HUDEP-2 (cell line): ENCODE measurements around the gene DUSP8.
A peak's percentile ranks its signal among the peaks of the same experiment; 100 is the strongest.

Experiments used
- DNase-seq, 76 experiments: peaks; one replicate each; lab custom pipeline; 2025; ENCODE audit not compliant: unreplicated experiment in 76 of 76; lab: John Stamatoyannopoulos, UW

The DUSP8 gene

DNA sequence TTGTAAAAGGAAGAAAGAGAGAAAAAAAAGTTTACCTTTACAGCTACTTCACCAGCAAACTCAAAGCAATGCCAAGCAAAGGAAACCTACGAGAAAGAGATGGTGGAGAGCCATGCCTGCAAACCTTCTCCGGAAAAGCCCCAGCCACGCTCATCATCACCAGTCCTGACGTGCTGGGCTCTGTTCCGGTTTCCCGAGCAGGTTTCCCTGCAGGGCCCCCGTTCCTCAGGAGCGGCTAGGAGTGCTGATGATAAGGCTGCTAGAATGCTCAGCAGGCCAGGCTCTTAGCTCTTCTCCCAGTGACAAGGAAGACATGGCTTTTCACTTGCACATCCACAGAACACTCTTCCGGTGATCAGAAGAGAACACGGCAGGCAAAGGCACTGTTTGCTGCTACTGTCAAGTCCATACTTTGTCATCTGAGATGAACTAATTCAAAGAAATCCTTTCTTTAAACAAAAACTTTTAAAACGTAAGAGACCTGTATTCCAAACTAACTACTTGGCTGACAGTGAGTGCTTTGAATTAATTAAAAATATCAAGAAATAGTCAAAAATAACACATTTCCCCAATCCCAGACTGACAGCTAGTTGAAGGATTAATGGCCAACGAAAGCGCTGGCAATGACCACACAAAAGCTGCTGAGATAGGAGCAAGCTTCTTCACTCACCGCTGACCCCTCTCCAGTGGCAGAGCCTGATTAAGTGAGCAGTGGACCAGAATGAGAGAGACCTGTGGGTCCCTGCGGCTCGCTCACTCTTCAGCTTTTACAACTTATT lies 35.8 kb downstream of the DUSP8 start:
- no peak for DNase-seq

DNA sequence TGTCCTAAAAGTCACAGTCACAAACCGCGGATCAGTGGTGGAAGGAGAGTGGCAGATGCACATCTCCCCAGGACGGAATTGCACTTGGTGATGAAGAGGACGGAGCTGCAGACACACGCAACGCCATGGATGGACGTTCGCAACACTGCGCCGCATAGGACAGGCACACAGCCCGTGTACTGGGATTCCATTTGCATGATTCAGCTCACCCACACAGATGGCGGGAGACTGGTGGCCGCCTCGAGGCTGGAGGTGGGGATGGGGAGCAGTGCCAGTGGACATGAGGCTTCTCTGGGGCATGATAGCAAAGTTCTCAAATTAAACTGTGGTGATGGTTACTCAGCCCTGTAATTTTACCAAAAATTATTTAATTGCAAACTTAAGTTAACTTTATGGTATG lies 37.4 kb downstream of the DUSP8 start:
- no peak for DNase-seq

DNA sequence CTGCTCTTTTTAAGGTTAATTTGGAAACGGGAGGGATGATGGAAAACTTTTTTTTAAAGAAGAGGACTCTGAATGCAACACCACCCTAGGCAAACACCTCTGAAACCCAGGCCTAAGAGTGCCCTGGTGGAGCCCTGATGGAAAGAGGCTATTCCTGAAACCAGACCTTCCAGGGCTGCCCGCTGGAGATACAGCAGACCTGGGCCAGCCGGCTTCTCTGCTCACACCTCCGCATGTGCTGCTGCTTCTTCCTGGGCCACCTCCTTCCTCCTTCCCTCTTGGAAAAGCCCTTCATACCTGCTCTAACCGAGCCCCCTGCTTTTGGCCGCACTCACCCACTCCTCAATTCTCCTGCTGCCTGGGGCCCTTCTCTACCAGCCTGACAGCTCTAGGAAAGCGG lies 37.9 kb downstream of the DUSP8 start:
- no peak for DNase-seq

DNA sequence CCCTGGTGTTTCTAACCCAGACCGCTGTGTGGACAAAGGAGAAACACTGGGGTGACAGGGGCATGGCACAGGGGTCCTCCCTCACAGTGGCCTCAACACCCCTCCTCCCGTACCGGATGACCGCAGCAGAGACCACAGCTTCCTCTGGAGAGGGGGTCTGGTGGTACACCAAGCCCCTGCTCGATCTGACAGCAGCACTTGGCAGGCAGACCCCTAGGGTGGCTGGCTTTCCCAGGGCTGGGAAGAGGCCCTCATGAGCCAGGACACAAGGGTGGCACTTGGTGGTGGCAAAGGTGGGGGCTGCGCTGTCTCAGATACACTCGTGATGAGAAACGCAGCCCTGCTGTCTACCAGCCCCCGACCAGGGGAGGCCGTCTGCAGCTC lies 38.7 kb downstream of the DUSP8 start:
- DNase-seq, result no peak

DNA sequence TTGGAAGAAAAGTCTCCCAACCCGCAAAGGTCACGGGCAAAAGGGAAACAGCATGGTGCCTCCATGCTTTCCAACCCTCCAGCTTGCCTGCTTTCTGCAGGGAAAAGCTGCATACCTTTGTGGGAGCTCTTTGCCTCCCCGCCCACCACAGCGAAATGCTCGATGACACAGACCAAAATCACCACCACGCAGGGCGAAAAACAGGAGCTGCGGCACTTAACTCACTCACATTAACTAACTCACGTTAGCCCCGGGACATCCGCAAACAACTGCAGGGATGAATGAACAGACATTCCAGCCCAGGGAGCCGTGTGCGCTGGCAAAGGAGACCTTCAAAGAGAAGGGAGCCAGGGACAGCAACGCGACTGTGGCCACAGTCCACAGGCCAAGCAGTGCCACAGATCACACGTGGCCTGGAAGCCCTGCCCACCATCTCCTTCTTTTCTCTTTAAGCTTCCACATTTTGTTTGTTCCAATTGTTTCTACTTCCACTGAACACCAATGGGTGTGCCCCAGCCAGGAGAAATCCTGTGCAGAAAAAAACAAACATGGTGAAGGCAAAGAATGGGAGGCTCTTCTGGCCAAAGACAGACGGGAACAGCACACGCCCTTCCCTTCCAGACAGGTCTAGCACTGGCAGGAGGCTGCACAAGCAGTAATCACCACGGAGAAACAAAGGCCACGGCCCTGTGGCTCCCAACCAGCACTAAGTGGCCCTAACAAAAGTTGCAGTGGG lies 39.3 kb downstream of the DUSP8 start:
- DNase-seq, result no peak

DNA sequence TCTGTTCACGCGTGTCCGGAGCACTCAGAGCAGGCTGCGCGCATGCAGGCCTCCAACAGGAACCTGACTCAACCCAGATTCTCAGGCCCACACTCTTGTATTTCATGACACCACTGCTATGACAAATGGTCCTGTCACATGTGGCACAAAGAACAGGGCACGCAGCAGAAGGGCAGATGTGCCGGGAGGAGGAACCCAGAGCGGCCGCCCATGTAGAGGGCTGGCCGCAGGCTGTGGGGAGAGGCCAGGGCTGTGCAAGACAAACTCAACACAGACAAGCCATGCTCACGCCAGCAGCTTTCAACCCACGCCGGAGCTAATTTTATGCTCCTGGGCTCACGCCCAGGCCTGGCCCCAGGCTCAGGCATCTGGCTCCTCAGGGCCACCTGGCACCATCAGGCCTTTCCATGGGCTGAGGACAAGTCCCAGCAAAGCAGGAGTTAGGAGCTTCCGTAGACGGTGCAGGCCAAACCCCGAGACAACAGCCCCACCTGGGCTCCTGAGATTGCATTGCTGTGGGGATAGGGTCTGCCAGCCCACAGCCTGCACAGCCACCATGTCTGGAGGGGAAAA lies 40.0 kb downstream of the DUSP8 start:
- no peak for DNase-seq

DNA sequence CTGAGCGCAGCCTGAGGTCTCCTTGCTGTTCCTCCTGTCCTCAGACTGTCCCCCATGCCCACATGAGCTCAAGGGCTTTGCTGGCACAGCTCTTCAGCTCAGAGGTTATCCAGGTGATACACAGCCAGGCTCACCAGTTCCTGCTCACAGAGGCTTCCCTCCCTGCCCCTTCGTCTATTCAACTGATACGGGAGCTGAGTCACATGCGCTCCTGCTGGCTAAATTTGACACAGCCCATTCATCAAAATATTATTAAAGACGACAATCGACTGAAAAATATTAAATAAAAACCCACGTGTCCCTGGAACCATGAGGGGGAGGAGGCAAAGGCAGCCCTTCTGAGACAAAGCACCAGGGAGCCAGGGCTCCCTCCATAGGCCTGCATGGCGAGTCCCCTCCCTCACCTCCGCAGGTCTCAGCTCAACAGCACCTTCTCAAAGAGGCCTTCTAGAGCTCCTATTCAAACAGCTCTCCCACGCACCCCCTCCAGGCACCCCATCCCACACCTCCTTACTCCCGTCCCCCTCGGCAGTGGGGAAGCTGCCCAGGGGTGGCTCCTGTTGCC lies 40.5 kb downstream of the DUSP8 start:
- no peak for DNase-seq

DNA sequence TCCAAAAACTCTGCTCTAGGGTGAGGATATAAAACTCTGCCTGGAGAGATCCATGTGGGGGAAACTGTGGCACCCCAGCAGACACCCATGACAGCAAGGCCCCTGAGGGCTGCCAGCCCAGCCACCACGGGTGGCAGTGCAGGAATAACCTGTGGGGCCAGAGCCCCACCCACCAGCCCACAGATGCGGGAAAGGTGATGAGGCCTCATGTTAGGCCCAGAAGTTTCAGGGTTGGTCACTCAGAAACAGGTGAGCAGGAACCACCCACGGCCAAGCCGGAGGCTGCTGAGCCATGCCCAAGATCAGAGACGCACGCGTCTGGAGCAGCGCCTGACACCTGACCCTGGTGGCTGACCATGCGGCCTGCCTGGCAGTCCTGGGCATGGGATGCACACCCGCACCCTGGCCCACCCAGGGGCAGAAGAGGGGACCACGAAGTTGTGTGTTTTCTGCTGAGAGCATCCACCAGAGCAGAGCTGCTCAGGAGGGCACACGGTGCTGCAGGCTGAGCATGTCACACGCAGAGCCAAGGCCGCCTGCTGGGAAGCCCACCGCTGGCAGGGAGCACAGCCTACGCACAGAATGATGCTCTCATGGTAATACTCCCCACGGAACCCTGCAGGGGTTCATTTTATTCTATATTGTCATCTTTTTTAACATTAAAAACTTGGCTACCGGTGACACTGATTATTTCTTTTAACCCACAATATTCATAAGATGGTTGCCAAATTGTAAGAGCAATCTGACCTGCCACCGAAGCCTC lies 41.2 kb downstream of the DUSP8 start:
- no peak for DNase-seq

DNA sequence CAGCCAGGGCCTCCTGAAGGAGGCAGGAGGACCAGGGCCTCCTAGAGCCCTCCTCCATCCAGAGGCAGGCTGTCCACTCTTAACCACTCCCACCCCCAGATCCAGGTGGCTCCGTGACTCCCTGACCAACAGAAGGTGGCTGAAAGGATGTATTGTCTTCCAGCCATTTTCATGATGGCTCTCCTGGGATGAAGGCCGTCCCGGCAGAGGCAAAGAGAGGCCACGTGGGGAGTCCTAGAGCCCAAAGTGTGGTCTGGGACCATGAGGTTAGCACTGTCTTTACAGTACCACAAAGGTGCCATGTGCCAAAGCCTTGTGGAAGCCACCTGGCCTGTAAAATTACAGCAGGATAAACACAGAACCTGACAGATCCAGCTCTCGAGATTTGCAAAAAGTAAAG lies 42.3 kb downstream of the DUSP8 start:
- DNase-seq, result no peak

DNA sequence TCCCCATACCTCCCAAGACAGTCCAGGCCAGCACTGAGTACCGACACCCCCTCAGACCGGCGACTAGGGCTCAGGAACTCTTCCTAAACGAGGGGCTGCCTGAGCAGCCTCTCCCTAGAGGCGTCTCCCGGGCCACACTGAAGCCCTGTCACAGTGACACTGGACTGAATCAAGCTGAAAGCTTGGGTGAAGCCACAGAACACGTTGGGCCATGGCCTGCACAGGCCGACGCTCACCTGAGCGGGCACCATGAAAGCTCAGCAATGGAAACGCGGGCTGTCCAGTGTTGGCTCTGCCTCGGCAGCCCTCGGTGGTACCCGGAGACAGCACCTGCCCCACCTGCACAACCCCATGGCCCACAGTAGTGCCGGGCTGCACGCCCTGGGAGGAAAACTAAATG lies 42.8 kb downstream of the DUSP8 start:
- DNase-seq, result no peak

DNA sequence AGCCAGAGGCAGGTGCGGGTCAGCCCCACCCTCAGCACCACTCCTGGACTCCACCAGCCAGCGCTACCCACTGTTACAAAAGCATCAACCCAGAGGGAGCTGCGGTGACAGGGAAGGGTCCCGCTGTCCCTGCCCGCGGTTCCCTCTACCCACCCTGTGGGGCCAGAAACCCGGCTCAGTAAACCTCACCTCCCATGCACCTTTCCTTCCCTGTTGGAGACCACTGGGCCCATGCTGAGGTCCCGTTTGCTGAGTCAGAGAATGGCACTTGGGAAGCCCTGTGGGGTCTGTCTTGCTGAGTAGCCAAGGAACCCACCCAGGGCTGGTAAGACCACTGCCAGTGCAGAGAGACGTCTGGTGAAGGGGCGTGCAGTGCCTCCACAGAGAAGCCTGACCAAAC lies 43.4 kb downstream of the DUSP8 start:
- no peak for DNase-seq

DNA sequence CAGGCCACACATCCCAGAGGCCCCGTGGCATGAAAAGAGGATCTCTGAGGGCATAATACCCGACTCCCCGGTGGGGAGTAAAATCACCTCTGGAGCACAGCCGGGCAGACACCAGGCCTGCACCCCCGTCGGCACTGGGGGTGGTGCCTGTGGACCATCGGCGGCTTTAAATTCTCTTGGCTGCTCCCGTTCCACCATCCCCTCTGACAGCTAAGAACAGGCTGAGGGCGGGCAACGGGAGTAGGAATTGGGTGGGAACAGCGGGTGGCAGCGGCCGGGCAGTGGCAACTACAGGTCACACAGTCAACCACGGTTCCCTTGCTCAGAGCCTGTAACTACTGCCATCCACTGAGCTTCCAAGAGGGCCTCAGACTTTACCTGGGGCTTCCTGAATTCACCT lies 45.3 kb downstream of the DUSP8 start:
- DNase-seq, result no peak

DNA sequence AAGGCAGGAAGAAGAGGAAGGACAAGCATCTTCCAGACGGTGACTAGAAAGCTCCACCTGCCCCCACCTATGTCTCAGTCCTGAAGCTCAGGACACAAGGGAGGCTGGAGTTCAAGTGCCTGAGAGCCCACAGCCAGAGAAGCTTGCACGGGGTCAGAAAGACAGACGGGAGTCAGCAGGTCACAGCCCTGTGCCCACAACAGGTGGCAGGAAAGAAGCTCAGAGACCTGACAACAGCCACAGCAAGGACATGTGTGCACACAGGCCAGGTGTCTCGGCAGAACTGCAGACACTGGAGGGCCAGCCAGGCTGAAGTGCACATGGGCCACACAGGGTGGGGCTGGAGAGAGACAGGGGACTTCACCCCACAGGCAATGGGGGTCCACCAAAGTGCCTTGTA lies 48.3 kb downstream of the DUSP8 start:
- no peak for DNase-seq

DNA sequence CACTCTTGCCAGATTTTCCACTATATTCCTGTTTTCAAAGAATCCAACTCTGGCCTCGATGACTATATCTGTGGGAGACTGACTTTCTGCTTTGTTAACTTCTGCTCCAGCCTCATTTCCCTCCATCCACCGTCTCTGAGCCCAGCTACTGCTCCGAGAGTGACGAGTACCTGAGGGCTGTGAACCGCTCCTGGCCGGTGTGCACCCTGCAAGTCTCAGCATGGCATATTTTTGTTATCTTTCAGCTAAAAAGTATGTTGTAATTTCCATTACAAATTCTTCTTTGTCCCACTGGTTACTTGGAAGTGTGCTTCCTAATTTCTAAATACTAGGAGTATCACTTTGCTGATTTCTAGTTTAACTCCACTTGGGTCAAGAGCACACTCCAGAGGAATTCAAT lies 49.0 kb downstream of the DUSP8 start:
- no peak for DNase-seq

DNA sequence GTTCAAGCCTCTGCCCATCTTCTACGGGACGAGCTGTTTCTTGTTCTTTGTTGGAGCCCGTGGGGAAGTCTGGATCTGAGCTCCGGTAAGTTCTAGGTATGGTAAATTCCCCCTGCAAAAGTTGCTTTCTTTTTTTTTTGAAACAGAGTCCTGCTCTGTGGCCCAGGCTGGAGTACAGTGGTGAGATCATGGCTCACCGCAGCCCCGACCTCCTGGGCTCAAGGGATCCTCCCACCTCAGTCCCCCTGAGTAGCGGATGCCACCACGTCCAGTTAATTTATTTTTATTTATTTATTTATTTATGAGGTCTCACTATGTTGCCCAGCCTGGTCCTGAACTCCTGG lies 50.0 kb downstream of the DUSP8 start:
- DNase-seq, result no peak

DNA sequence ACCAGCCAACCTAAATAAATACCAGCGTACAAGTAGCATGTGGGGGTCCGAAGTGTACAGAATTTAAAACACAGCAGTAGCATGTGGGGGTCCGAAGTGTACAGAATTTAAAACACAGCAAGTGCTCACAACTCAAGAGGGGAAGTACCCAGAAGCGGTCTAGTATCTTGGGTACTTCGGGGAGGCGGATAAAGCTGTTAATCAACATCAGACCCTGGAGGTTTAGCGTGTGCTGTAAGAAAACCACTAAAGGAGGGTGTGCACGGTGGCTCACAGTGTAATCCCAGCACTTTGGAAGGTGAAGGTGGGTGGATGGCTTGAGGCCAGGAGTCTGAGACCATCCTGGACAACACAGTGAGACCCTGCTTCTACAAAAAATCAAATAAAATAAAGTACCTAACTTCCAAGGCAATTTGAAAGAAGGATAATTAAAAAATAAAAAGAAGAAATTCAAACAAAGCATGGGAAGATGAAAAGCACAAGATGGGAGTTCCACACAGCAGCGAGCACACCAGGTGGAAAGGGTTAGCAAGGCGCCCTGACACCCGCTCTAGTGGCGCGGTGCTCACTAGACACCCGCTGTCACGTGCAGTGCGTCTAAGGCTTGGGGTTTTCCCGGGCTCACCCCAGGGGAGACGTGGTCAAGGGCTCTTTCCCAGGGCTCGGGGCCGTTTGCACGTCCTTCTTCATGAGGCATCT lies 50.5 kb downstream of the DUSP8 start:
- no peak for DNase-seq

DNA sequence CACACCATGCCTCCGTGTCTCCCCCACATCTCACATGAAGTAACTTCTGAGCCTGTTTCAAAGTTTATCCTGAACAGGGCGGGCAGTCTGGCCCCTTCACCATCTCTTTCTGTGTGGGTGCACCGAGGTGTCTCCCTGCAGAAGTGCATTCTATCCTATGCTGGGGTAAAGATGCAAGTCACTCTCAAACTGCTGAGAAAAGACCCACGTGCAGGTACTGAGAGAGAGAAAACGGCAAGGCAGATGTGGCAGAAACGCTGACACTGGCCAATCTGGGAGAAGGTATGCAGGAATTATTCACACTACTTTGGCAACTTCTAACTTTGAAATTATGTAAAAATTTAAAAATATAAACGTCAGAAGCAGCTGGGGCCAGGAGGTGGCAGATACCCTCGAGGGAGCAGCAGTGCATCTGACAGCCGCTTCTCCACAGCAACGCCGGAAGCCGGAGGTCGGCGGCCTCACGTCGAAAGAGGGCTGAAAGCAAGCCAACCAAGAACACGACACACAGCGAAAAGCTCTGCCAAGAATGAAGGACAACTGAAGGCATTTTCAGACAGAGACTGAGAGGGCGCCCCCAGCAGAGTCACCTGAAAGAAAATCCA lies 51.3 kb downstream of the DUSP8 start:
- DNase-seq, result peak in 4 of 76 experiments; percentile 4 to 17 (median 8)

DNA sequence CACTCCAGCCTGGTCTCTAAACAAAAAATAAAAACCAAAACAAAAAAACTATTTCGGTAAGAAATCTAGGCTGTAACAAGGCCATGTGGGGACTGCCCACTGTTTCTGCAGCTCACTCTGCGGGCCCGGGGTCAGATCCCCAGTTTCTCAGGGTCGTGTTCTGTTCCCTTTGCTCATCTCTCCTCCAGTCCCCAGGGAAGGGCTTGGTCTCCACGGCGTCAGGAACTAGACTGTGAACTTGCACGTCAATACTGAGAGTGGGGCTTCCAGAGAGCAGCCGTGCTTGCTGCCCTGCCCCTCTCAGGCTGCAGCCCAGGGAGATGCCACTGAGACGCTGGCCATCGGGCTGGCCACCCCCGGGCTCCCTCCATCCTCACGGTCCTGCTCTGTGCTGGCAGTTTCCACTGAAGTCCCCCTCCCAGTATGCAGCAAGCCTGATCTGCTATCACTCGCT lies 51.8 kb downstream of the DUSP8 start:
- DNase-seq, result no peak

DNA sequence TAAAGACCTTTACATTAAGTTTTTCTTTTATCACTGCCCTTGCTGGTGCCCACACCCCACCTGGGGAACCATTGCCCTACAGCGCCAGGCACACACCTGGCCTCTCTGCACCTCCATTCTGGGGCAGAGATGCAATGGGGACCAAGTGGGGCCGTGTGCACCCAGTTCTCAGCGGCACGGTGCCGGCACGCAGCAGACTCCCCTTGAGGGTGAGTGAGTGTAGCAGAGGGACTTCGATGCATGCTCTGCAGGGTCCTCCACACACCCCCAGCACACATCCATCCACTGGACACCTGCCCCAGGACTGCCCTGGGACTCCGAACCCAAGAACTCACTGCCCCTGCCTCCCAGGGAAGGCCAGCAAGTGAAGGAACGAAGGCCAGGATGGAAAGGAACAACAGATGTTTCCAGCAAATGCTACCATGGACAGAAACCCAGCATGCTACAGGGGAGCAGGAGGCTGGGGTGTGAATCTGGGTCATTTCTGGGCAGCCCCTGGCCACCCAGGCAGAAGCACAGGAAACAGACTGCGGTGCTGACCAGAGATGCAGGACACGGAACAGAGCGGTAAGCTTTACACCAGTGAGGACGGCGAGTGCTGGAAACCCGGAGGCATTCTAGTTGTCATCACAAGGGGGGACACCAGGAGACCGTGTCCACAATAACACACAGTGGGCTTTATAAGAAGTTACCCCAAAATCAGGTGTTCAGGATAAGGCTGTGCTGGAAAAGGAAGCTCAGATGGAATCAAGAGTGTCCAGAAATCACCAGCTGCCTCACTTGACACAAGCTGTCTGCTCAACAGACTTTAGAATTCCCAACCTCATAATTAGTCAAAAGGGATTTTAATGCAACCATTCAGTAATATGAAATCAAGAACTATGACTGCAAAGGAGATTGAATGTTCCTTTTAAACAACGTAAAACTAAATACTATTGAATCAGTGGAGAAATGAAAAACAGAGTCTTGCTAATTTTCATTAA lies 52.8 kb downstream of the DUSP8 start:
- no peak for DNase-seq
